Measurements from ENCODE around the gene MCRS1.

- TF ChIP-seq, protein P1, sequence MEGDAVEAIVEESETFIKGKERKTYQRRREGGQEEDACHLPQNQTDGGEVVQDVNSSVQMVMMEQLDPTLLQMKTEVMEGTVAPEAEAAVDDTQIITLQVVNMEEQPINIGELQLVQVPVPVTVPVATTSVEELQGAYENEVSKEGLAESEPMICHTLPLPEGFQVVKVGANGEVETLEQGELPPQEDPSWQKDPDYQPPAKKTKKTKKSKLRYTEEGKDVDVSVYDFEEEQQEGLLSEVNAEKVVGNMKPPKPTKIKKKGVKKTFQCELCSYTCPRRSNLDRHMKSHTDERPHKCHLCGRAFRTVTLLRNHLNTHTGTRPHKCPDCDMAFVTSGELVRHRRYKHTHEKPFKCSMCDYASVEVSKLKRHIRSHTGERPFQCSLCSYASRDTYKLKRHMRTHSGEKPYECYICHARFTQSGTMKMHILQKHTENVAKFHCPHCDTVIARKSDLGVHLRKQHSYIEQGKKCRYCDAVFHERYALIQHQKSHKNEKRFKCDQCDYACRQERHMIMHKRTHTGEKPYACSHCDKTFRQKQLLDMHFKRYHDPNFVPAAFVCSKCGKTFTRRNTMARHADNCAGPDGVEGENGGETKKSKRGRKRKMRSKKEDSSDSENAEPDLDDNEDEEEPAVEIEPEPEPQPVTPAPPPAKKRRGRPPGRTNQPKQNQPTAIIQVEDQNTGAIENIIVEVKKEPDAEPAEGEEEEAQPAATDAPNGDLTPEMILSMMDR (IDR thresholded peaks at IDR 0.05), result no peak
- no peak for TF ChIP-seq POLR2A (IDR thresholded peaks at IDR 0.05)
Observed at GRCh38 chr12:49588281-49588680, 20.3 kb upstream of the MCRS1 start.

Data from thyroid gland (tissue), 4 donors.